KOPT-K1 (cell line): ENCODE measurements around the gene OSER1.

Experiments used
- H3K27ac ChIP-seq: fragments of 200-600 bp; sonication (generic); 2 replicates; pipeline ENCODE4 v1.5.1; 2016; ENCODE audit warnings: antibody characterized with exemption, mild to moderate bottlenecking, low read depth, low read length; ENCODE audit not compliant: poor library complexity, severe bottlenecking
- H3K36me3 ChIP-seq: fragments of 200-600 bp; sonication (generic); 2 replicates; pipeline ENCODE4 v1.5.1; 2017; ENCODE audit warnings: antibody characterized with exemption, mild to moderate bottlenecking, low read length, moderate library complexity; ENCODE audit not compliant: insufficient read depth
- H3K9me3 ChIP-seq: fragments of 200-600 bp; sonication (generic); 2 replicates; pipeline ENCODE4 v1.5.1; 2017; ENCODE audit warnings: antibody characterized with exemption, low read length, mild to moderate bottlenecking; ENCODE audit not compliant: insufficient read depth, poor library complexity, severe bottlenecking

OSER1 gene

DNA sequence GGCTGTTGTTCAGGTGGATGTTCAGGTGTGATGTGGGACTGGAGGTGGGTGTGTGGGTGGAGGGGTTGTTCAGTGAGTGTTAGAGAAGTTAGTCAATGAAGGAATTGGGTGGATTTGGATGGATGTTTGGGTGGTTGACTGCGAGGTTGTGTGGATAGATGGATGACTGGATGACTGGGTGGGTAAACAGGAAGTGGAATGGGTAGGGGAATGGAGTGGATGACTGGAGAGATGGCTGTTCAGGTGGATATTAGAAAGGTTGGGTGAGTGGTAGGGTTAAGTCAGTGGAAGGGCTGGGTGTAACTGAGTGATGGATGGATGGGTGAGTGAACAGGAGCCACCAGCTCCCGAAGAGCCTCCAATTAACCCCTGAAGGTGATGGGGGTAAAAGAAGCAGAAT is 51.4 kb downstream of the OSER1 start:
- Histone ChIP-seq H3K27ac (no peak overlapping the region), H3K9me3 (no peaks in the 10 kb centered on the region), H3K36me3 (no peaks in the 10 kb centered on the region)

- no peaks in the 10 kb centered on the region for H3K36me3 ChIP-seq
- no peak overlapping the region for H3K27ac ChIP-seq
- no peaks in the 10 kb centered on the region for H3K9me3 ChIP-seq
These were observed 53.5 kb downstream of the OSER1 start for GRCh38 chr20:44157061-44157460.

DNA sequence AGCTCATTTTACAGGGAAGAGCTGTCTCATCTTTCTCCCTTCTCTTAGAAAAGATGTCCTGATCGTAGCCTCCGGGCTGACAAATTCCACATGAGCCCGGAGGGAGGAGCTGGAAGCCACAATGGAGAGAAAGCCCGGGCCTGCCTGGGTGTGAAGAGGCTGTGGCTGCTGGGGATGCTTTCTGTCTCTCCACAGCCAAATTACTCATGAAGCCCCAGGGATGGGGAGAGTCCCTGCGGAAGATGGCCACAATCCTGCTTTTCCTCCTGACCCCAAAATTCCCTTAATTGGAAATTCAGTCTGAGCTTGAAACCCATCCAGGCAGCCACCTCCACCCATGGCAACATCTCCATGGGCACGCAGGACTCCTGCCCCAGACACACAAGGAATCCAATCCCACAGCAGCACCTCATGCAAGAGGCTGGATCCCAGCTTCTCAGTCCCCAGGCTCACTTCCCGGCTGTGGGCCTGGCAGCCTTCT is 56.0 kb downstream of the OSER1 start:
- Histone ChIP-seq H3K36me3 (no peaks in the 10 kb centered on the region), H3K9me3 (no peaks in the 10 kb centered on the region)

GRCh38 chr20:44153636-44154043 is 56.9 kb downstream of the OSER1 start:
- no peaks in the 10 kb centered on the region for H3K36me3 ChIP-seq
- H3K27ac ChIP-seq, result no peak overlapping the region
- no peaks in the 10 kb centered on the region for H3K9me3 ChIP-seq

More for the DNA sequence above, 56.0 kb downstream of the OSER1 start:
- no peak overlapping the region for H3K27ac ChIP-seq

DNA sequence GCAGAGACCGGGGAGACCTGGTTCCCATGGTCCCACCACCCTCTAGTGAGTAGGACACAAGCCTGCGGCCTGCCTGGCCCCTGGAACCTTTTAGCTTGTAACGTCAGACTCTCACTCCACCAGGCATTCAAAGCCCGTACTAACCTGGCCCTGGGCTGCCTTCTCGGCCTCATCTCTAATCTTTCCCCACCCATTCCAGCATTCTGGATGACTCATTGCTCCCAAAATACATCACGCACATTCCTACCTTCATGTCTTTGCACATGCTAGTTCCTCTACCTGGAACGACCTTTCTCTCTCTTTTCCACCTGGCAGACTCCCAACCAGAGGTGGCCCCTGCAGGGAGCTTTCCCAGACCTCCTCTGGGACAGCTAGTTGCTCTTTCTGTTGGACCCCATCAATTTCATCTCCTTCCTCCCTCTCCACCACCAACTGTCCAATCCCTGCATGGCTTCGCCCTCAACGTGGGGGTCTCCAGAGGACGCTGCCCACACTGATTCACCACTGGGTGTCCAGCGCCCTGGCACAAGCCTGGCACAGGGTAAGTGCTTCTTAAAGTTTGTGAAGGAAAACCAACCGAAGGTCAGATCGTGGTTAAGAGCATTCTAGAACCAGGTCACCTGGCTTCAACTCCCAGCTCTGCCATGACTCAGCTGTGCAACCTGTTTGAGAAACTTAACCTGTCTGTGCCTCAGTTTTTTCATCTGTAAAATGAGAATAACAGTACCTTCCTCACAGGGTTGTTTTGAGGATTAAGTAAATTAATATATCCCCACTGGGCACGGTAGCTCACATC is 58.8 kb downstream of the OSER1 start:
- H3K9me3 ChIP-seq, result no peaks in the 10 kb centered on the region

GRCh38 chr20:44146272-44146671 is 64.3 kb downstream of the OSER1 start:
- Histone ChIP-seq H3K9me3 (no peaks in the 10 kb centered on the region), H3K36me3 (no peaks in the 10 kb centered on the region), H3K27ac (no peak overlapping the region)

More for the DNA sequence above, 58.8 kb downstream of the OSER1 start:
- no peak overlapping the region for H3K27ac ChIP-seq
- H3K36me3 ChIP-seq, result no peaks in the 10 kb centered on the region
